H1 (cell line): ENCODE data around the gene RAB1B. TPM values are rescaled to one million over a fixed set of nuclear protein-coding genes. Genes with fewer than 3 reads are reported as not detected.

Source experiments
- CTCF ChIA-PET: fragments of 300-600 bp; sonication (Branson Sonifier 250); formaldehyde crosslinking; loops from one replicate; lab custom pipeline; 2021; ENCODE audit not compliant: partially characterized antibody; lab: Charles Lee
- POLR2A ChIA-PET: fragments of 300-600 bp; sonication (Branson Sonifier 250); formaldehyde crosslinking; loops from one replicate; lab custom pipeline; 2021; ENCODE audit warnings: inconsistent platforms; ENCODE audit not compliant: partially characterized antibody; lab: Charles Lee
- DNase-seq, 2 experiments: peaks; one replicate each; pipeline versions ENCODE4 v3.0.0 to v3.0.0-alpha.2; 2010 to 2022; ENCODE audit warnings: low spot score in 2 of 2, low read depth in 1 of 2, mixed read lengths in 1 of 2
- FAIRE-seq: peaks from 2 replicates; lab custom pipeline; 2011; peaks lifted over from hg19 to GRCh38; lab: Jason Lieb, UNC
- H2AFZ ChIP-seq: 2 replicates; pipeline ENCODE4 v1.8.1; 2012; ENCODE audit warnings: low read length, inconsistent platforms
- H2AK5ac ChIP-seq: 2 replicates; pipeline ENCODE4 v1.6.1; 2013; ENCODE audit warnings: low read depth, low read length
- H2BK120ac ChIP-seq: replicated peaks from 2 replicates; pipeline ENCODE3; 2013; ENCODE audit warnings: low read depth, low read length, inconsistent platforms
- H2BK12ac ChIP-seq: 2 replicates; pipeline ENCODE4 v1.6.1; 2013; ENCODE audit warnings: low read depth, low read length
- H2BK15ac ChIP-seq: 2 replicates; pipeline ENCODE4 v1.6.1; 2013; ENCODE audit warnings: low read length
- H2BK20ac ChIP-seq: 2 replicates; pipeline ENCODE4 v1.6.1; 2013; ENCODE audit warnings: low read length
- H2BK5ac ChIP-seq: 2 replicates; pipeline ENCODE4 v1.6.1; 2013; ENCODE audit warnings: low read depth, low read length
- H3K14ac ChIP-seq: 2 replicates; pipeline ENCODE4 v1.6.1; 2013; ENCODE audit warnings: inconsistent platforms; ENCODE audit not compliant: insufficient read length
- H3K18ac ChIP-seq: 2 replicates; pipeline ENCODE4 v1.6.1; 2013; ENCODE audit warnings: low read length; ENCODE audit errors: extremely low read depth
- H3K23ac ChIP-seq: 2 replicates; pipeline ENCODE4 v1.6.1; 2013; ENCODE audit warnings: inconsistent platforms; ENCODE audit not compliant: insufficient read length
- H3K23me2 ChIP-seq: 2 replicates; pipeline ENCODE4 v1.6.1; 2013; ENCODE audit warnings: low read depth, low read length
- H3K27ac ChIP-seq: 2 replicates; pipeline ENCODE4 v1.6.1; 2011; ENCODE audit warnings: low read depth, low read length, inconsistent platforms
- H3K27me3 ChIP-seq, 4 experiments: replicated peaks in 1 of 4; 1 replicate in 1 of 4; 2 replicates in 3 of 4; pipeline versions ENCODE4 v1.6.1 to v1.8.1; 2011 to 2013; ENCODE audit warnings: low read length in 3 of 4, mild to moderate bottlenecking in 3 of 4, inconsistent platforms in 2 of 4, mixed read lengths in 2 of 4, moderate library complexity in 1 of 4; ENCODE audit not compliant: control insufficient read depth in 3 of 4, insufficient read depth in 3 of 4; ENCODE audit errors: extremely low read depth in 1 of 4
- H3K36me3 ChIP-seq, 4 experiments: 2 replicates each; pipeline versions ENCODE4 v1.6.1 to v1.8.1; 2011 to 2013; ENCODE audit warnings: mild to moderate bottlenecking in 4 of 4, low read length in 3 of 4, moderate library complexity in 2 of 4, control low read depth in 1 of 4, inconsistent platforms in 1 of 4; ENCODE audit not compliant: insufficient read depth in 4 of 4, control insufficient read depth in 2 of 4
- H3K4ac ChIP-seq: replicated peaks from 2 replicates; pipeline ENCODE3; 2013; ENCODE audit warnings: low read length, low read depth, mixed read lengths, inconsistent platforms; ENCODE audit not compliant: insufficient read length
- H3K4me1 ChIP-seq, 4 experiments: replicated peaks in 1 of 4; 1 replicate in 1 of 4; 2 replicates in 3 of 4; pipeline versions ENCODE4 v1.6.1 to v1.8.1; 2011 to 2013; ENCODE audit warnings: low read length in 3 of 4, inconsistent platforms in 2 of 4, mixed read lengths in 1 of 4; ENCODE audit not compliant: insufficient read depth in 4 of 4, control insufficient read depth in 3 of 4
- H3K4me2 ChIP-seq, 2 experiments: 2 replicates each; pipeline versions ENCODE4 v1.6.1 to v1.8.1; 2011 to 2013; ENCODE audit warnings: low read depth in 2 of 2, low read length in 2 of 2, control low read depth in 1 of 2, inconsistent platforms in 1 of 2, mild to moderate bottlenecking in 1 of 2; ENCODE audit not compliant: insufficient read depth in 1 of 2
- H3K4me3 ChIP-seq, 4 experiments: fragments of 200-600, 300-600 bp in 1 of 4; sonication (generic), shearing (Covaris generic), sonication (Bioruptor Twin) in 1 of 4; 2 replicates each; pipeline versions ENCODE4 v1.5.1 to v1.8.1; 2011 to 2016; ENCODE audit warnings: low read length in 4 of 4, low read depth in 3 of 4, control low read depth in 2 of 4, inconsistent platforms in 2 of 4, mild to moderate bottlenecking in 2 of 4, mixed read lengths in 1 of 4, moderate library complexity in 1 of 4; ENCODE audit not compliant: insufficient read depth in 2 of 4; ENCODE audit errors: extremely low read depth in 1 of 4
- H3K56ac ChIP-seq: replicated peaks from 2 replicates; pipeline ENCODE3; 2013; ENCODE audit warnings: low read depth, mild to moderate bottlenecking, mixed read lengths, low read length, inconsistent platforms; ENCODE audit not compliant: insufficient read length
- H3K79me1 ChIP-seq: 2 replicates; pipeline ENCODE4 v1.6.1; 2013; ENCODE audit warnings: low read depth, low read length, control low read depth
- H3K79me2 ChIP-seq, 2 experiments: 2 replicates each; pipeline versions ENCODE4 v1.6.1 to v1.8.1; 2012 to 2013; ENCODE audit warnings: low read length in 2 of 2, mild to moderate bottlenecking in 2 of 2, inconsistent platforms in 1 of 2; ENCODE audit not compliant: insufficient read depth in 2 of 2, control insufficient read depth in 1 of 2
- H3K9ac ChIP-seq, 4 experiments: replicated peaks in 1 of 4; 1 replicate in 1 of 4; 2 replicates in 3 of 4; pipeline versions ENCODE4 v1.6.1 to v1.8.1; 2011 to 2013; ENCODE audit warnings: low read depth in 3 of 4, low read length in 3 of 4, control low read depth in 2 of 4, mild to moderate bottlenecking in 2 of 4, moderate library complexity in 2 of 4, inconsistent platforms in 1 of 4; ENCODE audit errors: extremely low read depth in 1 of 4
- H3K9me3 ChIP-seq, 2 experiments: 2 replicates each; pipeline versions ENCODE4 v1.6.1 to v1.8.1; 2012 to 2013; ENCODE audit warnings: mild to moderate bottlenecking in 2 of 2, moderate library complexity in 2 of 2, control low read depth in 1 of 2, inconsistent platforms in 1 of 2, low read depth in 1 of 2, low read length in 1 of 2, mixed read lengths in 1 of 2; ENCODE audit not compliant: insufficient read depth in 2 of 2
- H4K20me1 ChIP-seq, 2 experiments: replicated peaks in 1 of 2; 2 replicates each; pipeline versions ENCODE3 to v1.8.1; 2011 to 2013; ENCODE audit warnings: inconsistent platforms in 2 of 2, low read length in 2 of 2, mild to moderate bottlenecking in 1 of 2; ENCODE audit not compliant: insufficient read depth in 2 of 2, control insufficient read depth in 1 of 2
- H4K5ac ChIP-seq: 2 replicates; pipeline ENCODE4 v1.6.1; 2013; ENCODE audit warnings: low read length, low read depth, mixed read lengths, inconsistent platforms; ENCODE audit not compliant: insufficient read length
- H4K8ac ChIP-seq: 2 replicates; pipeline ENCODE4 v1.8.0; 2013; ENCODE audit warnings: mild to moderate bottlenecking, moderate library complexity, low read length, inconsistent platforms; ENCODE audit not compliant: insufficient read depth; ENCODE audit errors: extremely low read depth
- H4K91ac ChIP-seq: replicated peaks from 2 replicates; pipeline ENCODE3; 2013; ENCODE audit warnings: low read length, mixed read lengths, inconsistent platforms; ENCODE audit not compliant: insufficient read length
- BCL11A ChIP-seq, 2 experiments: IDR thresholded peaks; one replicate each; pipeline ENCODE4 v1.6.1; 2011; ENCODE audit warnings: low read depth in 2 of 2, low read length in 2 of 2, mild to moderate bottlenecking in 2 of 2
- EGR1 ChIP-seq: IDR thresholded peaks from 2 replicates; pipeline ENCODE4 v1.6.1; 2011; ENCODE audit warnings: low read depth, low read length, borderline replicate concordance
- GABPA ChIP-seq: IDR thresholded peaks from 2 replicates; pipeline ENCODE4 v1.6.1; 2011; ENCODE audit warnings: mild to moderate bottlenecking, low read length, moderate library complexity, borderline replicate concordance; ENCODE audit not compliant: insufficient read depth
- HDAC6 ChIP-seq: IDR thresholded peaks from one replicate; pipeline ENCODE4 v1.7.1; 2012; ENCODE audit warnings: low read depth, mild to moderate bottlenecking, inconsistent platforms, low read length, moderate library complexity
- KDM1A ChIP-seq: fragments of 200-600, 300-600 bp; sonication (generic); IDR thresholded peaks from 2 replicates; pipeline ENCODE4 v1.7.1; 2016; ENCODE audit warnings: mild to moderate bottlenecking, low read length, borderline replicate concordance
- KDM5A ChIP-seq: fragments of 200-600 bp; IDR thresholded peaks from 2 replicates; pipeline ENCODE4 v1.7.1; 2012; ENCODE audit warnings: mild to moderate bottlenecking, low read length, inconsistent platforms, mixed read lengths
- RAD21 ChIP-seq, 2 experiments: IDR thresholded peaks in 1 of 2; conservative IDR thresholded peaks in 1 of 2; 2 replicates each; pipeline ENCODE4 v1.6.1; 2011; ENCODE audit warnings: low read depth in 2 of 2, low read length in 2 of 2, improper control_type of control experiment in 1 of 2, inconsistent platforms in 1 of 2, mild to moderate bottlenecking in 1 of 2, moderate library complexity in 1 of 2
- RFX5 ChIP-seq: IDR thresholded peaks from 2 replicates; pipeline ENCODE4 v1.6.1; 2011; ENCODE audit warnings: low read depth, low read length, improper control_type of control experiment, borderline replicate concordance
- SIRT6 ChIP-seq: IDR thresholded peaks from one replicate; pipeline ENCODE4 v1.7.1; 2012; ENCODE audit warnings: low read length, inconsistent platforms
- SUZ12 ChIP-seq: fragments of 200-600 bp; sonication (generic); IDR thresholded peaks from 2 replicates; pipeline ENCODE4 v1.6.1; 2012; ENCODE audit warnings: mild to moderate bottlenecking, inconsistent platforms, low read length, moderate library complexity, mixed read lengths
- TBP ChIP-seq: IDR thresholded peaks from 2 replicates; pipeline ENCODE4 v1.6.1; 2011; ENCODE audit warnings: low read depth, low read length, improper control_type of control experiment
- WGBS, 2 experiments: shearing (Covaris generic) in 1 of 2; methylation state at CpG; one replicate each; pipeline versions ENCODE4 v1.1.6 to v1.1.7; 2013 to 2015; ENCODE audit warnings: low lambda C conversion rate in 2 of 2, mixed read lengths in 2 of 2, inconsistent platforms in 1 of 2, low coverage in 1 of 2, missing lambda C conversion rate in 1 of 2; ENCODE audit not compliant: insufficient replicate concordance in 2 of 2, insufficient coverage in 1 of 2, insufficient read length in 1 of 2; ENCODE audit errors: extremely low coverage in 1 of 2, missing lambda C conversion rate in 1 of 2; 5-methylcytosine and 5-hydroxymethylcytosine counted together
- polyA plus RNA-seq, 7 experiments: library from polyadenylated mRNA; depleted of rRNA in 3 of 7; stranded (reverse) in 5 of 7; unstranded in 2 of 7; fragments of >200 nt in 5 of 7; fragments of 200-250 nt in 2 of 7; gene quantifications; 1 replicate in 5 of 7; 2 replicates in 1 of 7; 4 replicates in 1 of 7; pipeline versions ENCODE4 v1.2.1 to v1.2.3, GENCODE V29; 2011 to 2013; ENCODE audit warnings: missing spikeins in 2 of 7, mixed read lengths in 2 of 7
- total RNA-seq: library from RNA; stranded (reverse); fragmentation: NEBNext Ultra II Directional; extraction: Animal tissue kit (Norgen Biotek cat#: 25700); gene quantifications from 2 replicates; pipeline ENCODE4 v1.2.1, GENCODE V29; 2021
- TF ChIP-seq, protein P1 (sequence below): IDR thresholded peaks from 2 replicates; pipeline ENCODE4 v1.6.1; 2012; ENCODE audit warnings: inconsistent platforms
- TF ChIP-seq, protein P2 (sequence below): IDR thresholded peaks from 2 replicates; pipeline ENCODE4 v1.6.1; 2011; ENCODE audit warnings: low read depth, mild to moderate bottlenecking, low read length; ENCODE audit not compliant: insufficient read depth

The RAB1B gene
- total and polyA plus RNA-seq, 2 of the 8 experiments (the other 6 are each of a cell fraction or from before 2014, with no cell fraction given) = 100 to 217 TPM

DNA sequence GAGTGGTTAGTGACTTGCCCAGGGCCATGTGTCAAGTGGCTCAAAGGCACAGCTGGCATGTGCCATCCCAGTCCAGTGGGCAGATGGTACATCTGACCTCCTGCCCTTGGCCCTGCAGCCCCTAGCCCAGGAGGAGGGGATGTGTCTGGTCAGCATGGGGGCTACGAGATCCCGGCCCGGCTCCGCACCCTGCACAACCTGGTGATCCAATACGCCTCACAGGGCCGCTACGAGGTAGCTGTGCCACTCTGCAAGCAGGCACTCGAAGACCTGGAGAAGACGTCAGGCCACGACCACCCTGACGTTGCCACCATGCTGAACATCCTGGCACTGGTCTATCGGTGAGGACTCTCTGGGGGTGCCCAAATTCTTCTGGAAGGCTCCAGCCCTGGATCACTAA is 5.7 kb upstream of the RAB1B start:
- Histone ChIP-seq H3K79me1 (no peaks in the 10 kb centered on the region; the same call in 1 of the 2 replicates), H2BK12ac (no peak overlapping the region), H2AK5ac (no peak overlapping the region), H3K23ac (no peak overlapping the region), H3K79me2 (peaks cover 0 to 5% of the 10 kb centered on the region in 2 experiments; a peak in 1 of 4 replicates), H3K56ac (no peak overlapping the region), H3K4me1 (peaks cover 0 to 5% (median 3%) of the 10 kb centered on the region in 4 experiments; a peak in 5 of 7 replicates), H3K9me3 (no peaks in the 10 kb centered on the region), H3K27me3 (no peaks in the 10 kb centered on the region), H3K36me3 (peaks cover 14 to 27% (median 20%) of the 10 kb centered on the region in 4 experiments; a peak in 7 of 8 replicates), H3K23me2 (peaks cover 4% of the 10 kb centered on the region; the same call in 1 of the 2 replicates), H2BK15ac (no peak overlapping the region), H2BK5ac (no peak overlapping the region; the same call in 1 of the 2 replicates), H4K20me1 (peaks cover 11 to 29% of the 10 kb centered on the region in 2 experiments), H2AFZ (no peak overlapping the region), H4K8ac (no peak overlapping the region), H3K4ac (no peak overlapping the region), H3K4me3 (no peak overlapping the region), H3K18ac (no peak overlapping the region), H3K14ac (no peak overlapping the region), H3K27ac (no peak overlapping the region), H2BK20ac (no peak overlapping the region), H3K4me2 (no peak overlapping the region), H2BK120ac (no peak overlapping the region), H4K91ac (no peak overlapping the region), H3K9ac (no peak overlapping the region), H4K5ac (no peak overlapping the region)
- no peak for DNase-seq
- ChIA-PET POLR2A (interaction anchor here (1.2 to 2.5 kb wide), 4 partner anchors 9 to 22 kb away, joined by 4 to 7 read pairs (median 6); partner anchors contain the start of gene CNIH2), CTCF (interaction anchor here (0.6 to 2.8 kb wide), 6 partner anchors 10 to 1203 kb away, joined by 3 to 7 read pairs (median 4); no protein-coding TSS in a partner anchor)
- FAIRE-seq = no peak
- WGBS, 2 experiments = 90% methylated on average over 12 of the region's 12 CpGs; no CpG with 5 or more reads in 1 of the 2 experiments
- no peak for TF ChIP-seq KDM1A
- no peak for TF ChIP-seq BCL11A (IDR thresholded peaks at IDR 0.05; ENCODE audit: low read depth in 2 of 2, low read length in 2 of 2)
- TF ChIP-seq, protein P1, sequence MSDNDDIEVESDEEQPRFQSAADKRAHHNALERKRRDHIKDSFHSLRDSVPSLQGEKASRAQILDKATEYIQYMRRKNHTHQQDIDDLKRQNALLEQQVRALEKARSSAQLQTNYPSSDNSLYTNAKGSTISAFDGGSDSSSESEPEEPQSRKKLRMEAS = no peak
- TF ChIP-seq SUZ12 = no peak
- no peak for TF ChIP-seq KDM5A
- TF ChIP-seq, protein P2, sequence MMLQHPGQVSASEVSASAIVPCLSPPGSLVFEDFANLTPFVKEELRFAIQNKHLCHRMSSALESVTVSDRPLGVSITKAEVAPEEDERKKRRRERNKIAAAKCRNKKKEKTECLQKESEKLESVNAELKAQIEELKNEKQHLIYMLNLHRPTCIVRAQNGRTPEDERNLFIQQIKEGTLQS = no peak
- TF ChIP-seq RFX5 = no peak
- no peak for TF ChIP-seq GABPA
- no peak for TF ChIP-seq RAD21 (IDR thresholded peaks at IDR 0.05 in 1 of 2, conservative IDR thresholded peaks at IDR 0.05 in 1 of 2; ENCODE audit: low read depth in 2 of 2, low read length in 2 of 2)
- TF ChIP-seq EGR1 = no peak
- no peak for TF ChIP-seq HDAC6
- no peak for TF ChIP-seq TBP
- no peak for TF ChIP-seq SIRT6
